HEK293 (cell line): Measurements from ENCODE around the gene ATP5F1D.

Experiments
- BCL11A ChIP-seq: fragments of 450-650 bp; formaldehyde crosslinking; IDR thresholded peaks from 2 replicates; pipeline ENCODE4 v1.5.1; 2016; ENCODE audit warnings: low read depth, missing biosample characterization, missing genetic modification characterization
- BCL6B ChIP-seq: fragments of 450-650 bp; formaldehyde crosslinking; IDR thresholded peaks from 2 replicates; pipeline ENCODE4 v1.5.1; 2017; ENCODE audit warnings: missing biosample characterization, missing genetic modification characterization
- GLIS1 ChIP-seq: fragments of 450-650 bp; formaldehyde crosslinking; IDR thresholded peaks from 2 replicates; pipeline ENCODE4 v1.5.1; 2016; ENCODE audit warnings: missing biosample characterization, missing genetic modification characterization
- HOXD13 ChIP-seq: sonication (generic); formaldehyde crosslinking; IDR thresholded peaks from 2 replicates; pipeline ENCODE4 v1.8.0; 2022; ENCODE audit warnings: missing genetic modification reagents, borderline replicate concordance
- KLF16 ChIP-seq: fragments of 450-650 bp; formaldehyde crosslinking; IDR thresholded peaks from 2 replicates; pipeline ENCODE4 v1.5.1; 2017; ENCODE audit warnings: missing biosample characterization, missing genetic modification characterization
- REPIN1 ChIP-seq: fragments of 450-650 bp; formaldehyde crosslinking; IDR thresholded peaks from 2 replicates; pipeline ENCODE4 v1.5.1; 2017; ENCODE audit warnings: missing biosample characterization, missing genetic modification characterization, low read depth
- SALL2 ChIP-seq: fragments of 450-650 bp; formaldehyde crosslinking; IDR thresholded peaks from 2 replicates; pipeline ENCODE4 v1.5.0; 2017; ENCODE audit warnings: missing biosample characterization, mild to moderate bottlenecking, missing genetic modification characterization, borderline replicate concordance
- SP7 ChIP-seq: fragments of 450-650 bp; formaldehyde crosslinking; IDR thresholded peaks from 2 replicates; pipeline ENCODE4 v1.5.1; 2016; ENCODE audit warnings: missing biosample characterization, missing genetic modification characterization
- YY1 ChIP-seq: fragments of 450-650 bp; formaldehyde crosslinking; IDR thresholded peaks from 2 replicates; pipeline ENCODE4 v1.5.1; 2018; ENCODE audit warnings: missing biosample characterization, missing genetic modification characterization
- ZBTB1 ChIP-seq: fragments of 450-650 bp; formaldehyde crosslinking; IDR thresholded peaks from 2 replicates; pipeline ENCODE4 v1.5.1; 2016; ENCODE audit warnings: missing biosample characterization, missing genetic modification characterization
- ZBTB11 ChIP-seq: fragments of 450-650 bp; formaldehyde crosslinking; conservative IDR thresholded peaks from 2 replicates; pipeline ENCODE4 v1.5.1; 2016; ENCODE audit warnings: low read depth, missing biosample characterization, missing genetic modification characterization
- ZBTB20 ChIP-seq: fragments of 450-650 bp; formaldehyde crosslinking; IDR thresholded peaks from 2 replicates; pipeline ENCODE4 v1.5.1; 2016; ENCODE audit warnings: missing biosample characterization, missing genetic modification characterization
- ZNF114 ChIP-seq: fragments of 450-650 bp; formaldehyde crosslinking; IDR thresholded peaks from 2 replicates; pipeline ENCODE4 v1.5.0; 2017; ENCODE audit warnings: missing biosample characterization, missing genetic modification characterization
- ZNF121 ChIP-seq: fragments of 450-650 bp; formaldehyde crosslinking; IDR thresholded peaks from 2 replicates; pipeline ENCODE4 v1.5.1; 2016; ENCODE audit warnings: missing biosample characterization, missing genetic modification characterization
- ZNF174 ChIP-seq: fragments of 450-650 bp; formaldehyde crosslinking; IDR thresholded peaks from 2 replicates; pipeline ENCODE4 v1.5.0; 2017; ENCODE audit warnings: missing biosample characterization, mild to moderate bottlenecking, missing genetic modification characterization
- ZNF221 ChIP-seq: fragments of 450-650 bp; formaldehyde crosslinking; IDR thresholded peaks from 2 replicates; pipeline ENCODE4 v1.5.1; 2017; ENCODE audit warnings: missing biosample characterization, missing genetic modification characterization, borderline replicate concordance
- ZNF248 ChIP-seq: fragments of 450-650 bp; formaldehyde crosslinking; IDR thresholded peaks from 2 replicates; pipeline ENCODE4 v1.5.1; 2017; ENCODE audit warnings: missing biosample characterization, missing genetic modification characterization
- ZNF335 ChIP-seq: fragments of 450-650 bp; formaldehyde crosslinking; conservative IDR thresholded peaks from 2 replicates; pipeline ENCODE4 v1.5.1; 2016; ENCODE audit warnings: missing biosample characterization, missing genetic modification characterization
- ZNF623 ChIP-seq: fragments of 450-650 bp; formaldehyde crosslinking; IDR thresholded peaks from 2 replicates; pipeline ENCODE4 v1.5.1; 2016; ENCODE audit warnings: missing biosample characterization, missing genetic modification characterization
- ZNF791 ChIP-seq: fragments of 450-650 bp; formaldehyde crosslinking; IDR thresholded peaks from 2 replicates; pipeline ENCODE4 v1.5.1; 2016; ENCODE audit warnings: missing biosample characterization, missing genetic modification characterization
- ZNF830 ChIP-seq: fragments of 450-650 bp; IDR thresholded peaks from 2 replicates; pipeline ENCODE4 v1.5.0; 2018; ENCODE audit warnings: missing biosample characterization, missing genetic modification characterization, low read depth, mild to moderate bottlenecking, moderate library complexity
- TF ChIP-seq, protein P1 (sequence below): fragments of 450-650 bp; formaldehyde crosslinking; IDR thresholded peaks from 2 replicates; pipeline ENCODE4 v1.5.0; 2017; ENCODE audit warnings: missing biosample characterization, missing genetic modification characterization, borderline replicate concordance
- TF ChIP-seq, protein P2 (sequence below): fragments of 450-650 bp; formaldehyde crosslinking; IDR thresholded peaks from 2 replicates; pipeline ENCODE4 v1.5.1; 2016; ENCODE audit warnings: missing biosample characterization, missing genetic modification characterization
- TF ChIP-seq, protein P3 (sequence below): fragments of 450-650 bp; formaldehyde crosslinking; IDR thresholded peaks from 2 replicates; pipeline ENCODE4 v1.5.1; 2016; ENCODE audit warnings: missing biosample characterization, missing genetic modification characterization, borderline replicate concordance

ATP5F1D gene

DNA sequence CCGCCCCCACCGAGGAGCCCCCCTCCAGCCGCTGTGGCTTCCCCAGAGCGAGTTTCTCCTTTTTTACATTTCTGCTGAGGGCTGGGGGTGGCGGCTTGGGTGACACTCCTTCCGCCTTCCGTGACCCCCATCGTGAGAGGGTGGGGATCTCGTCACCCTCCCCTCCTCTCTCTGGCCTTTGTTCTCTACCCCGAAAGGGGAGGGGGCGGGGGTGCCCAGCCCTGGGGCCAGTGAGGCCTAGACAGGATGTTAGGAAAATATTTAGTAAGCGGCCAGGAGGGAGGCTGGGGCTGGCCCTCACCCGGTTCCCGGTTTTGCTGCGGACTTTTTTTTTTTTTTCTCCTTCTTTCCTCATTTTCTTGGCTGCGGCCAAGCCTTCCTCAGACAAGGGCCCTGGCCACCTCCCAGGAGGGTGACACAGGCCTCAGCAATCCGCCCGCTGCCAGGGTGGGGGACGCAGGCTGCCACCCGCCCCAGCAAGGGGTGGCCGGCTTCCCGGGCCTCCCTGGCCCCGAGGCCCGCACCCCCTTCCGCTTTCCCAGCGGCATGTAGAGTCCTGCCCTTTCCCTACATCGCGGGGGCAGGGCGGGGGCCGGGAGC is 10.8 kb downstream of the ATP5F1D start (continued):
- TF ChIP-seq ZNF221 (tag by site-specific recombination) (no peak), ZNF335 (tag by site-specific recombination) (0 out of 2 replicates have a peak, but pooled peaks have one; percentile 20), KLF16 (tag by site-specific recombination) (0 out of 2 replicates have a peak, but pooled peaks have one; percentile 33), SALL2 (tag by site-specific recombination) (no peak), SP7 (tag by site-specific recombination) (0 out of 2 replicates have a peak, but pooled peaks have one; percentile 18), BCL6B (tag by site-specific recombination) (no peak), ZBTB1 (tag by site-specific recombination) (no peak), REPIN1 (tag by site-specific recombination) (no peak), BCL11A (tag by site-specific recombination) (no peak), ZBTB20 (tag by site-specific recombination) (peak; percentile 67; the same call in 1 of the 2 replicates), ZNF121 (no peak), ZNF830 (tag by site-specific recombination) (no peak), YY1 (no peak), ZNF174 (tag by site-specific recombination) (no peak), ZNF623 (tag by site-specific recombination) (0 out of 2 replicates have a peak, but pooled peaks have one; percentile 7), ZNF114 (tag by site-specific recombination) (no peak), ZBTB11 (tag by site-specific recombination) (no peak), ZNF791 (tag by site-specific recombination) (no peak), GLIS1 (tag by site-specific recombination) (no peak; the same call in 1 of the 2 replicates), ZNF248 (tag by site-specific recombination) (no peak), HOXD13 (CRISPR knock-in tag) (no peak)
- TF ChIP-seq, protein P1, sequence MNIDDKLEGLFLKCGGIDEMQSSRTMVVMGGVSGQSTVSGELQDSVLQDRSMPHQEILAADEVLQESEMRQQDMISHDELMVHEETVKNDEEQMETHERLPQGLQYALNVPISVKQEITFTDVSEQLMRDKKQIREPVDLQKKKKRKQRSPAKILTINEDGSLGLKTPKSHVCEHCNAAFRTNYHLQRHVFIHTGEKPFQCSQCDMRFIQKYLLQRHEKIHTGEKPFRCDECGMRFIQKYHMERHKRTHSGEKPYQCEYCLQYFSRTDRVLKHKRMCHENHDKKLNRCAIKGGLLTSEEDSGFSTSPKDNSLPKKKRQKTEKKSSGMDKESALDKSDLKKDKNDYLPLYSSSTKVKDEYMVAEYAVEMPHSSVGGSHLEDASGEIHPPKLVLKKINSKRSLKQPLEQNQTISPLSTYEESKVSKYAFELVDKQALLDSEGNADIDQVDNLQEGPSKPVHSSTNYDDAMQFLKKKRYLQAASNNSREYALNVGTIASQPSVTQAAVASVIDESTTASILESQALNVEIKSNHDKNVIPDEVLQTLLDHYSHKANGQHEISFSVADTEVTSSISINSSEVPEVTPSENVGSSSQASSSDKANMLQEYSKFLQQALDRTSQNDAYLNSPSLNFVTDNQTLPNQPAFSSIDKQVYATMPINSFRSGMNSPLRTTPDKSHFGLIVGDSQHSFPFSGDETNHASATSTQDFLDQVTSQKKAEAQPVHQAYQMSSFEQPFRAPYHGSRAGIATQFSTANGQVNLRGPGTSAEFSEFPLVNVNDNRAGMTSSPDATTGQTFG (tag by site-specific recombination): no peak
- TF ChIP-seq, protein P2, sequence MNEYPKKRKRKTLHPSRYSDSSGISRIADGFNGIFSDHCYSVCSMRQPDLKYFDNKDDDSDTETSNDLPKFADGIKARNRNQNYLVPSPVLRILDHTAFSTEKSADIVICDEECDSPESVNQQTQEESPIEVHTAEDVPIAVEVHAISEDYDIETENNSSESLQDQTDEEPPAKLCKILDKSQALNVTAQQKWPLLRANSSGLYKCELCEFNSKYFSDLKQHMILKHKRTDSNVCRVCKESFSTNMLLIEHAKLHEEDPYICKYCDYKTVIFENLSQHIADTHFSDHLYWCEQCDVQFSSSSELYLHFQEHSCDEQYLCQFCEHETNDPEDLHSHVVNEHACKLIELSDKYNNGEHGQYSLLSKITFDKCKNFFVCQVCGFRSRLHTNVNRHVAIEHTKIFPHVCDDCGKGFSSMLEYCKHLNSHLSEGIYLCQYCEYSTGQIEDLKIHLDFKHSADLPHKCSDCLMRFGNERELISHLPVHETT (tag by site-specific recombination): 0 out of 2 replicates have a peak, but pooled peaks have one; percentile 46
- TF ChIP-seq, protein P3, sequence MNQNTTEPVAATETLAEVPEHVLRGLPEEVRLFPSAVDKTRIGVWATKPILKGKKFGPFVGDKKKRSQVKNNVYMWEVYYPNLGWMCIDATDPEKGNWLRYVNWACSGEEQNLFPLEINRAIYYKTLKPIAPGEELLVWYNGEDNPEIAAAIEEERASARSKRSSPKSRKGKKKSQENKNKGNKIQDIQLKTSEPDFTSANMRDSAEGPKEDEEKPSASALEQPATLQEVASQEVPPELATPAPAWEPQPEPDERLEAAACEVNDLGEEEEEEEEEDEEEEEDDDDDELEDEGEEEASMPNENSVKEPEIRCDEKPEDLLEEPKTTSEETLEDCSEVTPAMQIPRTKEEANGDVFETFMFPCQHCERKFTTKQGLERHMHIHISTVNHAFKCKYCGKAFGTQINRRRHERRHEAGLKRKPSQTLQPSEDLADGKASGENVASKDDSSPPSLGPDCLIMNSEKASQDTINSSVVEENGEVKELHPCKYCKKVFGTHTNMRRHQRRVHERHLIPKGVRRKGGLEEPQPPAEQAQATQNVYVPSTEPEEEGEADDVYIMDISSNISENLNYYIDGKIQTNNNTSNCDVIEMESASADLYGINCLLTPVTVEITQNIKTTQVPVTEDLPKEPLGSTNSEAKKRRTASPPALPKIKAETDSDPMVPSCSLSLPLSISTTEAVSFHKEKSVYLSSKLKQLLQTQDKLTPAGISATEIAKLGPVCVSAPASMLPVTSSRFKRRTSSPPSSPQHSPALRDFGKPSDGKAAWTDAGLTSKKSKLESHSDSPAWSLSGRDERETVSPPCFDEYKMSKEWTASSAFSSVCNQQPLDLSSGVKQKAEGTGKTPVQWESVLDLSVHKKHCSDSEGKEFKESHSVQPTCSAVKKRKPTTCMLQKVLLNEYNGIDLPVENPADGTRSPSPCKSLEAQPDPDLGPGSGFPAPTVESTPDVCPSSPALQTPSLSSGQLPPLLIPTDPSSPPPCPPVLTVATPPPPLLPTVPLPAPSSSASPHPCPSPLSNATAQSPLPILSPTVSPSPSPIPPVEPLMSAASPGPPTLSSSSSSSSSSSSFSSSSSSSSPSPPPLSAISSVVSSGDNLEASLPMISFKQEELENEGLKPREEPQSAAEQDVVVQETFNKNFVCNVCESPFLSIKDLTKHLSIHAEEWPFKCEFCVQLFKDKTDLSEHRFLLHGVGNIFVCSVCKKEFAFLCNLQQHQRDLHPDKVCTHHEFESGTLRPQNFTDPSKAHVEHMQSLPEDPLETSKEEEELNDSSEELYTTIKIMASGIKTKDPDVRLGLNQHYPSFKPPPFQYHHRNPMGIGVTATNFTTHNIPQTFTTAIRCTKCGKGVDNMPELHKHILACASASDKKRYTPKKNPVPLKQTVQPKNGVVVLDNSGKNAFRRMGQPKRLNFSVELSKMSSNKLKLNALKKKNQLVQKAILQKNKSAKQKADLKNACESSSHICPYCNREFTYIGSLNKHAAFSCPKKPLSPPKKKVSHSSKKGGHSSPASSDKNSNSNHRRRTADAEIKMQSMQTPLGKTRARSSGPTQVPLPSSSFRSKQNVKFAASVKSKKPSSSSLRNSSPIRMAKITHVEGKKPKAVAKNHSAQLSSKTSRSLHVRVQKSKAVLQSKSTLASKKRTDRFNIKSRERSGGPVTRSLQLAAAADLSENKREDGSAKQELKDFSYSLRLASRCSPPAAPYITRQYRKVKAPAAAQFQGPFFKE (tag by site-specific recombination): no peak
